Measurements from ENCODE around the gene HIRIP3. TPM values are rescaled to one million over a fixed set of nuclear protein-coding genes. Genes with fewer than 3 reads are reported as not detected.
A peak's percentile ranks its signal among the peaks of the same experiment; 100 is the strongest.

The HIRIP3 gene
- polyA plus RNA-seq, 1 of the 3 experiments (the other 2 are of a cell fraction), result 18.9 TPM

DNA sequence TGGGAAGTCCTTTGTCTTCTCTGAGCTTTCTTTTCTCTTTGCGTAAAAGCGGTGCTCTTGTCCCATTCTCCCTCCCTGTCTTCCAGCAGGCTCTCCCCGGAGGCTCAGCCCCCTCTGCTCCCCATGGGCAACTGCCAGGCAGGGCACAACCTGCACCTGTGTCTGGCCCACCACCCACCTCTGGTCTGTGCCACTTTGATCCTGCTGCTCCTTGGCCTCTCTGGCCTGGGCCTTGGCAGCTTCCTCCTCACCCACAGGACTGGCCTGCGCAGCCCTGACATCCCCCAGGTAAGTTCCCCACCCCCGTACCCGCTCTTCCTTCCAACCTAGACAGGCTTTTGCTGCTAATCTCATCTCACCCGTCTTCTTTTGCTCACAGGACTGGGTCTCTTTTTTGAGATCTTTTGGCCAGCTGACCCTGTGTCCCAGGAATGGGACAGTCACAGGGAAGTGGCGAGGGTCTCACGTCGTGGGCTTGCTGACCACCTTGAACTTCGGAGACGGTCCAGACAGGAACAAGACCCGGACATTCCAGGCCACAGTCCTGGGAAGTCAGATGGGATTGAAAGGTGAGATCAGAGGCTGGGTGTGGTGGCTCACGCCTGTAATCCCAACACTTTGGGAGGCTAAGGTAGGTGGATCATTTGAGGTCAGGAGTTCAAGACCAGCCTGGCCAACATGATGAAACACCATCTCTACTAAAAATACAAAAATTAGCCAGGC is 32.2 kb downstream of the HIRIP3 start:
- H2AFZ ChIP-seq (ENCODE audit: low read depth), result no peak overlapping the region
- WGBS (ENCODE audit: low lambda C conversion rate), result 96% methylated on average over 14 of the region's 14 CpGs
- TF ChIP-seq YY1 (IDR thresholded peaks at IDR 0.05; ENCODE audit: low read depth) (no peak), TAF1 (IDR thresholded peaks at IDR 0.05; ENCODE audit: borderline replicate concordance, low read depth, low read length) (no peak), JUND (IDR thresholded peaks at IDR 0.05) (no peak), NRF1 (IDR thresholded peaks at IDR 0.05; ENCODE audit: low read depth, low read length) (no peak), RXRA (IDR thresholded peaks at IDR 0.05; ENCODE audit: borderline replicate concordance, low read depth) (no peak), SMC3 (IDR thresholded peaks at IDR 0.05; ENCODE audit: low read depth, low read length) (no peak), POLR2AphosphoS5 (IDR thresholded peaks at IDR 0.05; ENCODE audit: low read depth, low read length) (no peak), TEAD4 (IDR thresholded peaks at IDR 0.05; ENCODE audit: borderline replicate concordance, insufficient read depth) (no peak), TCF12 (IDR thresholded peaks at IDR 0.05) (no peak), GATA2 (CRISPR knock-in tag; IDR thresholded peaks at IDR 0.05) (no peak), EZH2phosphoT487 (IDR thresholded peaks at IDR 0.05; ENCODE audit: borderline replicate concordance, low read depth) (no peak), RFX5 (IDR thresholded peaks at IDR 0.05; ENCODE audit: low read length) (no peak), FOXM1 (IDR thresholded peaks at IDR 0.05; ENCODE audit: low read depth) (no peak)
- TF ChIP-seq, protein P1, sequence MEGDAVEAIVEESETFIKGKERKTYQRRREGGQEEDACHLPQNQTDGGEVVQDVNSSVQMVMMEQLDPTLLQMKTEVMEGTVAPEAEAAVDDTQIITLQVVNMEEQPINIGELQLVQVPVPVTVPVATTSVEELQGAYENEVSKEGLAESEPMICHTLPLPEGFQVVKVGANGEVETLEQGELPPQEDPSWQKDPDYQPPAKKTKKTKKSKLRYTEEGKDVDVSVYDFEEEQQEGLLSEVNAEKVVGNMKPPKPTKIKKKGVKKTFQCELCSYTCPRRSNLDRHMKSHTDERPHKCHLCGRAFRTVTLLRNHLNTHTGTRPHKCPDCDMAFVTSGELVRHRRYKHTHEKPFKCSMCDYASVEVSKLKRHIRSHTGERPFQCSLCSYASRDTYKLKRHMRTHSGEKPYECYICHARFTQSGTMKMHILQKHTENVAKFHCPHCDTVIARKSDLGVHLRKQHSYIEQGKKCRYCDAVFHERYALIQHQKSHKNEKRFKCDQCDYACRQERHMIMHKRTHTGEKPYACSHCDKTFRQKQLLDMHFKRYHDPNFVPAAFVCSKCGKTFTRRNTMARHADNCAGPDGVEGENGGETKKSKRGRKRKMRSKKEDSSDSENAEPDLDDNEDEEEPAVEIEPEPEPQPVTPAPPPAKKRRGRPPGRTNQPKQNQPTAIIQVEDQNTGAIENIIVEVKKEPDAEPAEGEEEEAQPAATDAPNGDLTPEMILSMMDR (IDR thresholded peaks at IDR 0.05), result no peak
- TF ChIP-seq, protein P2, sequence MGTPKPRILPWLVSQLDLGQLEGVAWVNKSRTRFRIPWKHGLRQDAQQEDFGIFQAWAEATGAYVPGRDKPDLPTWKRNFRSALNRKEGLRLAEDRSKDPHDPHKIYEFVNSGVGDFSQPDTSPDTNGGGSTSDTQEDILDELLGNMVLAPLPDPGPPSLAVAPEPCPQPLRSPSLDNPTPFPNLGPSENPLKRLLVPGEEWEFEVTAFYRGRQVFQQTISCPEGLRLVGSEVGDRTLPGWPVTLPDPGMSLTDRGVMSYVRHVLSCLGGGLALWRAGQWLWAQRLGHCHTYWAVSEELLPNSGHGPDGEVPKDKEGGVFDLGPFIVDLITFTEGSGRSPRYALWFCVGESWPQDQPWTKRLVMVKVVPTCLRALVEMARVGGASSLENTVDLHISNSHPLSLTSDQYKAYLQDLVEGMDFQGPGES (IDR thresholded peaks at IDR 0.05; ENCODE audit: low read depth, low read length), result no peak
- TF ChIP-seq, protein P3, sequence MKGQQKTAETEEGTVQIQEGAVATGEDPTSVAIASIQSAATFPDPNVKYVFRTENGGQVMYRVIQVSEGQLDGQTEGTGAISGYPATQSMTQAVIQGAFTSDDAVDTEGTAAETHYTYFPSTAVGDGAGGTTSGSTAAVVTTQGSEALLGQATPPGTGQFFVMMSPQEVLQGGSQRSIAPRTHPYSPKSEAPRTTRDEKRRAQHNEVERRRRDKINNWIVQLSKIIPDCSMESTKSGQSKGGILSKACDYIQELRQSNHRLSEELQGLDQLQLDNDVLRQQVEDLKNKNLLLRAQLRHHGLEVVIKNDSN (IDR thresholded peaks at IDR 0.05; ENCODE audit: borderline replicate concordance, low read depth), result no peak
- TF ChIP-seq, protein P4, sequence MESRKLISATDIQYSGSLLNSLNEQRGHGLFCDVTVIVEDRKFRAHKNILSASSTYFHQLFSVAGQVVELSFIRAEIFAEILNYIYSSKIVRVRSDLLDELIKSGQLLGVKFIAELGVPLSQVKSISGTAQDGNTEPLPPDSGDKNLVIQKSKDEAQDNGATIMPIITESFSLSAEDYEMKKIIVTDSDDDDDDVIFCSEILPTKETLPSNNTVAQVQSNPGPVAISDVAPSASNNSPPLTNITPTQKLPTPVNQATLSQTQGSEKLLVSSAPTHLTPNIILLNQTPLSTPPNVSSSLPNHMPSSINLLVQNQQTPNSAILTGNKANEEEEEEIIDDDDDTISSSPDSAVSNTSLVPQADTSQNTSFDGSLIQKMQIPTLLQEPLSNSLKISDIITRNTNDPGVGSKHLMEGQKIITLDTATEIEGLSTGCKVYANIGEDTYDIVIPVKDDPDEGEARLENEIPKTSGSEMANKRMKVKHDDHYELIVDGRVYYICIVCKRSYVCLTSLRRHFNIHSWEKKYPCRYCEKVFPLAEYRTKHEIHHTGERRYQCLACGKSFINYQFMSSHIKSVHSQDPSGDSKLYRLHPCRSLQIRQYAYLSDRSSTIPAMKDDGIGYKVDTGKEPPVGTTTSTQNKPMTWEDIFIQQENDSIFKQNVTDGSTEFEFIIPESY (IDR thresholded peaks at IDR 0.05; ENCODE audit: borderline replicate concordance, low read depth), result no peak
- no peaks in the 10 kb centered on the region for H3K9me2 ChIP-seq
- peak overlapping the region; percentile 66 to 78; a peak in 3 of 4 replicates for H3K4me3 ChIP-seq (ENCODE audit: low read depth in 2 of 2, low read length in 1 of 2)
- H3K79me2 ChIP-seq (ENCODE audit: insufficient read depth), result peaks cover 2% of the 10 kb centered on the region
- DNase-seq, result no peak
- peak overlapping the region; percentile 97 for H3K4me2 ChIP-seq
- no peaks in the 10 kb centered on the region for H3K9me3 ChIP-seq
- ChIA-PET CTCF (interaction anchor here (0.8 to 1.8 kb wide), 3 partner anchors 11 to 42 kb away, joined by 4 to 6 read pairs (median 5); no protein-coding TSS in a partner anchor), POLR2A (interaction anchor here (0.7 kb wide), 1 partner anchor 63 kb away, joined by 3 read pairs; the partner anchor contains the start of gene SEZ6L2)
- H3K36me3 ChIP-seq (replicated peaks in 1 of 2; ENCODE audit: control insufficient read depth in 1 of 2, insufficient read depth in 2 of 2, low read length in 1 of 2), result peaks cover 3 to 5% of the 10 kb centered on the region in 2 experiments
- peak overlapping the region in 1 of 2 experiments; percentile 69; a peak in 1 of 4 replicates for H3K27ac ChIP-seq (ENCODE audit: low read depth in 2 of 2, low read length in 1 of 2)
- H3F3A ChIP-seq (replicated peaks; ENCODE audit: insufficient read depth), result peaks cover 7% of the 10 kb centered on the region
- no peaks in the 10 kb centered on the region for H3K27me3 ChIP-seq (ENCODE audit: insufficient read depth)
- peak overlapping the region; percentile 77; the same call in 1 of the 2 replicates for H3K9ac ChIP-seq
- H4K20me1 ChIP-seq (ENCODE audit: insufficient read depth), result no peaks in the 10 kb centered on the region
- peaks cover 0 to 15% of the 10 kb centered on the region in 2 experiments; a peak in 1 of 4 replicates for H3K4me1 ChIP-seq (ENCODE audit: control insufficient read depth in 1 of 2, insufficient read depth in 2 of 2, low read depth in 1 of 2, low read length in 1 of 2)
